Neural crest cell (in vitro differentiated cells): ENCODE data around the gene FAM240A. TPM values are rescaled to one million over a fixed set of nuclear protein-coding genes. Genes with fewer than 3 reads are reported as not detected.

Experiments
- DNase-seq: peaks from one replicate; pipeline ENCODE4 v3.0.0; 2021; ENCODE audit warnings: low read depth, mixed read lengths, low spot score
- H3K27ac Mint-ChIP-seq: one replicate; pipeline ENCODE4 v1.8.0; 2021; ENCODE audit warnings: mild to moderate bottlenecking, mixed read lengths; ENCODE audit not compliant: unreplicated experiment
- H3K27me3 Mint-ChIP-seq: 2 replicates; pipeline ENCODE4 v1.8.0; 2021; ENCODE audit warnings: low read depth, mild to moderate bottlenecking, mixed read lengths
- H3K36me3 Mint-ChIP-seq: 2 replicates; pipeline ENCODE4 v1.8.0; 2021; ENCODE audit warnings: low read depth, mild to moderate bottlenecking, mixed read lengths
- H3K4me1 Mint-ChIP-seq: 2 replicates; pipeline ENCODE4 v1.8.0; 2021; ENCODE audit warnings: mixed read lengths
- H3K4me3 Mint-ChIP-seq: one replicate; pipeline ENCODE4 v1.8.0; 2021; ENCODE audit warnings: mild to moderate bottlenecking, mixed read lengths
- H3K9me3 Mint-ChIP-seq: 2 replicates; pipeline ENCODE4 v1.8.0; 2021; ENCODE audit warnings: mixed read lengths
- CTCF ChIP-seq: fragments of 200-600 bp; sonication (generic); conservative IDR thresholded peaks from 2 replicates; pipeline ENCODE4 v1.5.0; 2021; ENCODE audit warnings: antibody characterized with exemption, mild to moderate bottlenecking
- total RNA-seq: library from RNA; stranded (reverse); gene quantifications from 2 replicates; pipeline ENCODE4 v1.2.1, GENCODE V29; 2021

FAM240A gene
- total RNA-seq, 1 donor from 2014 or later: not detected

- H3K4me3 Mint-ChIP-seq: no peak overlapping the region
- no peaks in the 10 kb centered on the region for H3K36me3 Mint-ChIP-seq
- H3K27ac Mint-ChIP-seq: no peak overlapping the region
- no peak for TF ChIP-seq CTCF
- no peak for DNase-seq
- H3K9me3 Mint-ChIP-seq: peaks cover 3% of the 10 kb centered on the region
- no peaks in the 10 kb centered on the region for H3K4me1 Mint-ChIP-seq
- peaks cover 77% of the 10 kb centered on the region for H3K27me3 Mint-ChIP-seq
Observed at GRCh38 chr3:46571684-46572083, 40.6 kb upstream of the FAM240A start.

DNA sequence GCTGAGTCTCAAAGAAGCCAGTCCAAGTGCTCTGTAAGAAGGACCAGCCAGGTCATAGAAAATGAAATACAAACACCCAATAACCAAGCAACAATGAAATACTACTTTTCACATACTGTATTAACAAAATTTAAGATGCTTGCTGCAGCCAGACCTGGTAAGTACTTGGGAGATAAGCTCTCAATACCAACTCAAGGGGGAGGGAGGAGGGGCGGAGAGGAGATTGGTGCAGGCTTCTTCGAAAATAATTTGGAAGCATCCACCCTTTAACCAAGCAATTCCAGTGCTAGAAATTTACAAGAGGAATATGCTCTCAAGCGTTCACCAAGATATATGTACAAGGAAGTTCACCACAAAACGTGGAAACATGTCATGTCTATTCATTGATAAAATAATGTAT, 38.6 kb upstream of the FAM240A start:
- Mint-ChIP-seq H3K27me3 (peaks cover 82% of the 10 kb centered on the region), H3K4me1 (no peaks in the 10 kb centered on the region), H3K27ac (no peak overlapping the region), H3K36me3 (no peaks in the 10 kb centered on the region), H3K4me3 (no peak overlapping the region), H3K9me3 (peaks cover 3% of the 10 kb centered on the region)
- DNase-seq: no peak
- TF ChIP-seq CTCF: no peak

GRCh38 chr3:46574243-46574646, 38.1 kb upstream of the FAM240A start:
- no peak overlapping the region for H3K27ac Mint-ChIP-seq
- no peak for TF ChIP-seq CTCF
- no peaks in the 10 kb centered on the region for H3K36me3 Mint-ChIP-seq
- H3K4me1 Mint-ChIP-seq: no peaks in the 10 kb centered on the region
- no peak overlapping the region for H3K4me3 Mint-ChIP-seq
- H3K9me3 Mint-ChIP-seq: peaks cover 3% of the 10 kb centered on the region
- H3K27me3 Mint-ChIP-seq: peaks cover 83% of the 10 kb centered on the region
- no peak for DNase-seq

- no peaks in the 10 kb centered on the region for H3K36me3 Mint-ChIP-seq
- H3K4me1 Mint-ChIP-seq: no peaks in the 10 kb centered on the region
- peaks cover 83% of the 10 kb centered on the region for H3K27me3 Mint-ChIP-seq
- no peak for TF ChIP-seq CTCF
- H3K4me3 Mint-ChIP-seq: no peak overlapping the region
- peaks cover 3% of the 10 kb centered on the region for H3K9me3 Mint-ChIP-seq
- no peak overlapping the region for H3K27ac Mint-ChIP-seq
- DNase-seq: no peak
Observed at GRCh38 chr3:46574881-46575576, 37.3 kb upstream of the FAM240A start.

GRCh38 chr3:46575577-46576222, 36.6 kb upstream of the FAM240A start:
- H3K4me3 Mint-ChIP-seq: no peak overlapping the region
- DNase-seq: no peak
- H3K27ac Mint-ChIP-seq: no peak overlapping the region
- H3K36me3 Mint-ChIP-seq: no peaks in the 10 kb centered on the region
- no peaks in the 10 kb centered on the region for H3K4me1 Mint-ChIP-seq
- H3K27me3 Mint-ChIP-seq: peaks cover 85% of the 10 kb centered on the region
- no peaks in the 10 kb centered on the region for H3K9me3 Mint-ChIP-seq
- TF ChIP-seq CTCF: no peak
